A204.1 (cell line): Measurements from ENCODE around the gene CTSS.
A peak's percentile ranks its signal among the peaks of the same experiment; 100 is the strongest.

Experiments used
- FAIRE-seq: peaks from 2 replicates; lab custom pipeline; 2012; peaks lifted over from hg19 to GRCh38; lab: Jason Lieb, UNC

The CTSS gene

GRCh38 chr1:150696995-150697927 is 68.3 kb downstream of the CTSS start, which contains the start of gene GOLPH3L:
TSS of gene GOLPH3L (minus strand) at chr1:150697154. CDS start at chr1:150694838, 2,316 bp downstream.
- FAIRE-seq, result peak; percentile 99

GRCh38 chr1:150696590-150696989 is 69.0 kb downstream of the CTSS start:
- no peak for FAIRE-seq

GRCh38 chr1:150696162-150696561 is 69.4 kb downstream of the CTSS start:
- no peak for FAIRE-seq

GRCh38 chr1:150695561-150695960 is 70.0 kb downstream of the CTSS start:
- FAIRE-seq, result peak; percentile 34

GRCh38 chr1:150692720-150693119 is 72.9 kb downstream of the CTSS start:
- FAIRE-seq, result no peak

- FAIRE-seq, result no peak
Observed at GRCh38 chr1:150688763-150689162, 76.8 kb downstream of the CTSS start.

GRCh38 chr1:150686275-150686674 is 79.3 kb downstream of the CTSS start:
- no peak for FAIRE-seq

GRCh38 chr1:150683914-150684313 is 81.7 kb downstream of the CTSS start:
- no peak for FAIRE-seq
